Stimulated activated memory B cell treated with anti-CD40 and anti-IgM and Interleukin-4, amounts not matched to agents 10 μg/mL and 1 μg/mL and 100 μg/mL, for 72 hours (primary cell): ENCODE measurements around the gene ATP9A.

Source experiments
- ATAC-seq: fragments of 150-1000 bp; cut with Tn5 transposase; 2 replicates; pipeline ENCODE4 v1.10.0; 2021
- H3K27ac Mint-ChIP-seq: one replicate; pipeline ENCODE4 v1.8.0; 2022; ENCODE audit warnings: mild to moderate bottlenecking, mixed read lengths
- H3K27me3 Mint-ChIP-seq: one replicate; pipeline ENCODE4 v1.8.0; 2022; ENCODE audit warnings: mixed read lengths
- H3K36me3 Mint-ChIP-seq: one replicate; pipeline ENCODE4 v1.8.0; 2022; ENCODE audit warnings: mixed read lengths
- H3K4me1 Mint-ChIP-seq: one replicate; pipeline ENCODE4 v1.8.0; 2022; ENCODE audit warnings: mixed read lengths
- H3K4me3 Mint-ChIP-seq: one replicate; pipeline ENCODE4 v1.8.0; 2022; ENCODE audit warnings: mild to moderate bottlenecking, moderate library complexity, mixed read lengths
- H3K9me3 Mint-ChIP-seq: one replicate; pipeline ENCODE4 v1.8.0; 2022; ENCODE audit warnings: mixed read lengths

ATP9A gene

DNA sequence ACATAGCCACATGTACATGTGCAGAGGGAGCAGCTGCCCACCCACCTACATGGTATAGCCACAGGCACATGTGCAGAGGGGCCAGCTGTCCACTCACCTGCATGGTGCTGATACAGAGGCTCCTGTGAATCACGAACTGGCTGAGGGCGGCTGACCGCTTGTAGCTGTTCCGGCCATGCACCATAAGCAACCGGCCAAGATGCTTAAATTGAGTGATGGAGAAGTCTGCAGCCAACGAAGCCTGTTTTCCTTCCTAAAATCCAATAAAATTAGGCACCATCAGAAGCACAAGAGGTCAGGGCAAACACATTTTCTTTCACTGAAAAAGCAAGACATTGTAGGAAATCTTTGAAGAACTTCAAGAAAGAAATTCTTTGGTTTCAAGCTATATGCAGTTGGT is 154.6 kb downstream of the ATP9A start:
- no peaks in the 10 kb centered on the region for H3K36me3 Mint-ChIP-seq
- H3K4me1 Mint-ChIP-seq: peaks cover 15% of the 10 kb centered on the region
- no peak overlapping the region for H3K4me3 Mint-ChIP-seq
- no peaks in the 10 kb centered on the region for H3K9me3 Mint-ChIP-seq
- H3K27ac Mint-ChIP-seq: no peak overlapping the region
- ATAC-seq: no peak
- peaks cover 34% of the 10 kb centered on the region for H3K27me3 Mint-ChIP-seq

GRCh38 chr20:51612896-51613295 is 155.3 kb downstream of the ATP9A start:
- no peaks in the 10 kb centered on the region for H3K36me3 Mint-ChIP-seq
- no peak for ATAC-seq
- peaks cover 22% of the 10 kb centered on the region for H3K4me1 Mint-ChIP-seq
- H3K4me3 Mint-ChIP-seq: no peak overlapping the region
- H3K27ac Mint-ChIP-seq: no peak overlapping the region
- peaks cover 34% of the 10 kb centered on the region for H3K27me3 Mint-ChIP-seq
- H3K9me3 Mint-ChIP-seq: no peaks in the 10 kb centered on the region

- Mint-ChIP-seq H3K27me3 (peaks cover 44% of the 10 kb centered on the region), H3K27ac (no peak overlapping the region), H3K4me1 (peaks cover 28% of the 10 kb centered on the region), H3K36me3 (no peaks in the 10 kb centered on the region), H3K4me3 (no peak overlapping the region), H3K9me3 (no peaks in the 10 kb centered on the region)
- ATAC-seq: no peak
Measured at GRCh38 chr20:51611625-51611890, 156.6 kb downstream of the ATP9A start.

GRCh38 chr20:51610761-51611624 is 157.2 kb downstream of the ATP9A start:
- Mint-ChIP-seq H3K27me3 (peaks cover 44% of the 10 kb centered on the region), H3K36me3 (no peaks in the 10 kb centered on the region), H3K4me1 (peaks cover 28% of the 10 kb centered on the region), H3K4me3 (no peak overlapping the region), H3K9me3 (no peaks in the 10 kb centered on the region), H3K27ac (no peak overlapping the region)
- no peak for ATAC-seq

DNA sequence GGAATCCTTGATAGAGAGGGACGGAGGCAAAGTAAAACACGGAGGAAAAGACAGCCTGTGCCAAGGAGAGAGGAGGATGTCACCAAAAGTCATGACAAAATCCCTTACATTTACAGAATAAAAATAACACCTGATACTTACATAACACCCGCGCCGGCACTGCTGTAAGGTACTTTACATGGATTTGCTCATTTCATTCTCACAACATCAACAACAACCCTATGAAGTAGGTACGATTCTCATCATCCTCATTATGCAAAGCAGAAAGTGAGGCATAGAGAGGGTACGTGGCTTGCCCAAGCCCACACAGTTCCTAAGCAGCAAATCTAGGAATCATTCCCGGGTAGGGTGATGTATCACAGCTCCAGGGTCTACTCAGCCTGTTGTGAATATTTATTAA is 158.1 kb downstream of the ATP9A start:
- no peaks in the 10 kb centered on the region for H3K36me3 Mint-ChIP-seq
- H3K27me3 Mint-ChIP-seq: peaks cover 48% of the 10 kb centered on the region
- H3K27ac Mint-ChIP-seq: no peak overlapping the region
- no peak for ATAC-seq
- no peak overlapping the region for H3K4me3 Mint-ChIP-seq
- no peaks in the 10 kb centered on the region for H3K9me3 Mint-ChIP-seq
- peaks cover 28% of the 10 kb centered on the region for H3K4me1 Mint-ChIP-seq

DNA sequence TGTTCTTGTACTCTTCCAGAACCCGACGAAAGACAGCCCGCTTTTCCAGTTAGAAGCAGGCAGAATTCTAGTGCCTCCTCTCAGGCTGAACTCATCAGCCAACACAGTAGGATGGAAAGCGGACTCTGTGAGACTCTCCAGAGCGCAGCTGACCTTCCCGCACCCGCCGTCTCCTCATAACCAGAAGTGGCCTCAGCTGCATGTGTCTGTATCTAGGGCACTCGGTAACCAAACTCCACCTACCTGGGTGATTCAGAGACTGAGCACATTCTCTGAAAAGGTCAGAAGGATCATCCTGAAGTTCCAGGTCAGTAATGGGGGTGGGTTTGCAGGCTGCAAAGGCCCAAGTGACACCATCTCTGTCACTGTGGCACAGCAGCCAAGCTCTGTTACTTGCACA is 158.9 kb downstream of the ATP9A start:
- H3K9me3 Mint-ChIP-seq: no peaks in the 10 kb centered on the region
- H3K36me3 Mint-ChIP-seq: no peaks in the 10 kb centered on the region
- no peak overlapping the region for H3K27ac Mint-ChIP-seq
- H3K27me3 Mint-ChIP-seq: peaks cover 57% of the 10 kb centered on the region
- no peak overlapping the region for H3K4me3 Mint-ChIP-seq
- no peak for ATAC-seq
- peaks cover 28% of the 10 kb centered on the region for H3K4me1 Mint-ChIP-seq

GRCh38 chr20:51608061-51608460 is 160.1 kb downstream of the ATP9A start:
- H3K4me1 Mint-ChIP-seq: peaks cover 28% of the 10 kb centered on the region
- no peaks in the 10 kb centered on the region for H3K36me3 Mint-ChIP-seq
- peaks cover 67% of the 10 kb centered on the region for H3K27me3 Mint-ChIP-seq
- peak; percentile 49 for ATAC-seq
- no peaks in the 10 kb centered on the region for H3K9me3 Mint-ChIP-seq
- no peak overlapping the region for H3K4me3 Mint-ChIP-seq
- H3K27ac Mint-ChIP-seq: no peak overlapping the region

DNA sequence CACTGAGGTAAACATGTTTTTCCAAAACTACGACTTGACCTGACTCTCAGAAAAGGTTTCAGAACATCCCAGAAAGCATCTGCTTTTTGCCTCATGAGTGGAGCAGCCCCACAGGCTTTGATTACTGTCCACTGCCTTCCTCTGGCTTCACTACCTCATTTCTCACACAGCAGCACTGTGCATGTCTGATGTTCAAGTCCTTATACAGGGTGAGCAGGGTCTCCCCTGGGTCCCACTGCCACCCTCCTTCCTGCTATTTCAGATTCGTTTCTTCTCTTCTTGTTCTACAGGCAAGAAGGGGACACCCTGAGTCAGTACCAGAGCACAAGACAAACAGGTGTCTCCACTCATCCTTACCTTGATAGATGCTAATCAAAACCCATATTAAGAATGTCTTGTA is 161.0 kb downstream of the ATP9A start:
- H3K4me3 Mint-ChIP-seq: no peak overlapping the region
- no peaks in the 10 kb centered on the region for H3K9me3 Mint-ChIP-seq
- no peak for ATAC-seq
- H3K27ac Mint-ChIP-seq: no peak overlapping the region
- no peaks in the 10 kb centered on the region for H3K36me3 Mint-ChIP-seq
- H3K4me1 Mint-ChIP-seq: peaks cover 28% of the 10 kb centered on the region
- peaks cover 72% of the 10 kb centered on the region for H3K27me3 Mint-ChIP-seq

DNA sequence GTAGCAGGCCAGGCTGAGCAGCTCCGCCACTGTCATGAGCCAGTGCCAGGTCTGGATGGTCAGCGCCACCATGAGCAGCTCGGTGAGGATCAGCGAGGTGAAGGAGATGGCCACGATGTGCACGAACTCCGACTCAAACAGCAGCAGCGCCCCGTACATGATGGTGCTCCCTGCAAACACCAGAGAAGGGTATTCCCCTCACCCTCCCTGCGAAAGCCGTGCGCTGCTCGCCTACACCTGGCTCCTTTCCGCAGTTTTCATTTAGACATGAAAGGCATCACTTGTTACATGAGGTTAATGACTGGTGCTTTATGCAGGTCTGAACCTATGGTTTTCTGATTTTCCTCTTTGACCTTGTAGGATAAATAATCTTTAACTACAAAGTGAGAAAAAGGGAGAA is 163.3 kb downstream of the ATP9A start:
- Mint-ChIP-seq H3K4me1 (peaks cover 16% of the 10 kb centered on the region), H3K27ac (no peak overlapping the region), H3K9me3 (no peaks in the 10 kb centered on the region), H3K27me3 (peaks cover 81% of the 10 kb centered on the region), H3K36me3 (no peaks in the 10 kb centered on the region), H3K4me3 (no peak overlapping the region)
- ATAC-seq: no peak

DNA sequence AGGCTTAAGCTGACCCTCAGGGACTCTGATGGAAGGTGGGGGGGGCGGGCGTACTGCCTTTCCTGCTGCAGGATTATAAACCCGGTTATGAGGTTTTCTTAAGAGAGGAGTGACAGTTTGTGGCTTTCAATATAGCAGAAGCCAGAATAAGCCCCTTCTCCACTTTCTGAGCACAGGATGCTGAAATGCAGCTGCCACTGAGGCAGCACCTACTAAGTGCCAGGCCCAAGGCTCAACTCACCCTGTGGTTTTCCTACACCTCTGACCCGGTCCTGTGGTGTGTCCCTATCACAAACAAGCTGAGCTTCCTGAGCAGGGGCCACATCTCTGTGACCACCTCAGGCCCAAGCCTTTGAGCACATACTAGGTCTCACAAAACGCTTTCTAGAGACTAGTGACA is 166.1 kb downstream of the ATP9A start:
- peaks cover 10% of the 10 kb centered on the region for H3K4me1 Mint-ChIP-seq

DNA sequence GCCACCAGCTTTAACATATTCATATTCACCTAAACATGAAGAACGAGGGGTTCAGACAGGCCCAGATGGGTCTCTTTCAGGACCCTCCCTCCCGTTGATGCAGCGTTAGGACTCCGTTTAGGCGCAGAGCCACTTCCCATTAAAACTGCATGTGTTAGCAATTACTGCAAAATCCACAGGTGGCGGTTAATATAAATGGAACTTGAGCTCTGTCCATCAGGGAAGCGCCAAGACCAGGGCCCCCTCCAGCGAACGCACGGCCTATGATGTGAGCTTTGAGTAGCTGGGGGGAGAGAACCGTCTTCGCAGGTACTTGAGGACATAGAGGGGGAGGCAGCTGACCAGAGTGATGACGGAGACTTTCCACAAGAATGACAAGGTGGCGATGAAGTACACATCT is 167.2 kb downstream of the ATP9A start:
- peaks cover 10% of the 10 kb centered on the region for H3K4me1 Mint-ChIP-seq
- no peak for ATAC-seq
- H3K27me3 Mint-ChIP-seq: peaks cover 81% of the 10 kb centered on the region
- no peak overlapping the region for H3K4me3 Mint-ChIP-seq
- H3K9me3 Mint-ChIP-seq: no peaks in the 10 kb centered on the region
- no peak overlapping the region for H3K27ac Mint-ChIP-seq
- no peaks in the 10 kb centered on the region for H3K36me3 Mint-ChIP-seq

More for the DNA sequence above, 166.1 kb downstream of the ATP9A start:
- no peak for ATAC-seq
- Mint-ChIP-seq H3K9me3 (no peaks in the 10 kb centered on the region), H3K27me3 (peaks cover 73% of the 10 kb centered on the region), H3K27ac (no peak overlapping the region), H3K36me3 (no peaks in the 10 kb centered on the region), H3K4me3 (no peak overlapping the region)

GRCh38 chr20:51600016-51600420 is 168.2 kb downstream of the ATP9A start:
- no peak for ATAC-seq
- H3K27ac Mint-ChIP-seq: no peak overlapping the region
- peaks cover 76% of the 10 kb centered on the region for H3K27me3 Mint-ChIP-seq
- no peaks in the 10 kb centered on the region for H3K9me3 Mint-ChIP-seq
- H3K4me1 Mint-ChIP-seq: peaks cover 19% of the 10 kb centered on the region
- no peaks in the 10 kb centered on the region for H3K36me3 Mint-ChIP-seq
- no peak overlapping the region for H3K4me3 Mint-ChIP-seq

- Mint-ChIP-seq H3K4me3 (no peak overlapping the region), H3K36me3 (no peaks in the 10 kb centered on the region), H3K9me3 (no peaks in the 10 kb centered on the region), H3K4me1 (peaks cover 26% of the 10 kb centered on the region), H3K27me3 (peaks cover 62% of the 10 kb centered on the region), H3K27ac (no peak overlapping the region)
- ATAC-seq: no peak
Measured at GRCh38 chr20:51598556-51598955, 169.6 kb downstream of the ATP9A start.

DNA sequence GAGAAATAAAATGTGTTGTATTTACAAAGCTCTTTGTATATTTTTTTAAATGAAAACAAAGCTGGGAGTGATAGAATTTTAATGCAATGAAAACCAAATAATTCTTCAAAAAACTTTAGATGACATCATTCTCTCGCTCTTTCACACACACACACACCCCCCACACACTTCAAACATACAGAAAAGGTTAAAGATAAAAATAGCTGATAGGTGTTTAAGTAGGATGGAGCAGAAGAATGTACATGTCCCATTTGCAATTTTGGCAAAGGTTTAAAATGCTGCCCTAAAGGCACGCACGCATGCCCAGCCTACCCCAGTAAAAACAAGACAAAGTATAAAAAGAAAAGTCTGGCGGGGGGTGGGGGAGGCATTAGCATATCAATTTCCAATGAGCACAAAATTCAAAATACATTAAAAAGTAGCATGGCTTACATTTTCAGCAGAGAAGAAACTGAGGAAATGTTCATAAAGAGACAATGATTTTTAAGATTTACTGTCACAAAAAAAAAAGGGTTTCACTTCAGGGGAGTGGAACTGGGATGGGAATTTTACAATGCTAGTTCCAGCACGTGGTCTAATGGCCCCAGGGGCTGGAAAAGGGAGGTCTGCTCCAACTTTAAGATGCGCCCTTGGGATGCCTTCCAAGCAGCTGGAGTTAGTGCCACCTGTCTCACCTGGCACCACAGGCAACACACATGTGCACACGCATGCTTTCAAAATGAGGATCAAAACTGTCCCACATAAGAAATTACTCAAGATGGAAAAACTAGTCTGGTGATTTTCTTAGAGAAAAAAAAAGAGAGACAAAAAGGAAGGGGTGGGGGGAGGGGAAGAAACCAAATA is 170.6 kb downstream of the ATP9A start:
- peaks cover 54% of the 10 kb centered on the region for H3K27me3 Mint-ChIP-seq
- H3K9me3 Mint-ChIP-seq: no peaks in the 10 kb centered on the region
- no peaks in the 10 kb centered on the region for H3K36me3 Mint-ChIP-seq
- H3K27ac Mint-ChIP-seq: no peak overlapping the region
- no peak for ATAC-seq
- H3K4me1 Mint-ChIP-seq: peaks cover 26% of the 10 kb centered on the region
- H3K4me3 Mint-ChIP-seq: no peak overlapping the region

DNA sequence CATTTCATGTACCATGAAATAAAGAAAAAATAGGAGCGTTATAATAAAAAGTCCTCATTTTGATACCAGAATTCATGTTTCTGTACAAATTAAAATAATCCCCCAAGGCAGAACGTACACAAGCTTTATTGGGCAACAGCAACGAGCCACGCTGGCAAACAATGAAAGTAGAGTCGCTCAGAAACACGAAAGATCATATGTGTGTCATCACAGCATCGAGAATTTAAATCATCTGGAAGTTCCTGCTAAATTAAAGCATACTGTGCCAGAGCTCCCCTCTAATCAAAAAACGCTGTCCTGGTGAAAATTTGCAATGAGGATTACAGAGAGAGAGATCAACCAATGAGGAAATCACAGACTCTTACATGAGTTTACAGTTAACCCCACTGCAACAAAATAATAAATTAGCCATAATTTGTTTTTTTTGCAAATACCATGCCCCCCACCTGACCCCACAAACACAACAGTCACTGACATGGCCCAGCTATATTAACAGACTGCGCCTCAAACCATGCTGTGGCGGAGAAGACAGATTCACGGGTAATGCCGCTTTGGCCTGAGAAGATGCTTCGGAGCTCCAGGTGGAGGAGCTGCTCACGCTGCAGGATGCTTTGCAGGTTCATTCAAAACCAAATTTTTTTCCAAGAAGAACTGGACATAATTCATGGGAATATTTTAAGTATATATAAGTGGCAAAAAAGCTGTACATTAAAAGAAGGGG is 171.4 kb downstream of the ATP9A start:
- H3K27ac Mint-ChIP-seq: no peak overlapping the region
- H3K36me3 Mint-ChIP-seq: no peaks in the 10 kb centered on the region
- H3K27me3 Mint-ChIP-seq: peaks cover 50% of the 10 kb centered on the region
- no peak for ATAC-seq
- no peak overlapping the region for H3K4me3 Mint-ChIP-seq
- no peaks in the 10 kb centered on the region for H3K9me3 Mint-ChIP-seq
- peaks cover 26% of the 10 kb centered on the region for H3K4me1 Mint-ChIP-seq
